Type B pancreatic cell (in vitro differentiated cells): ENCODE measurements around the gene ASCC2. TPM values are rescaled to one million over a fixed set of nuclear protein-coding genes. Genes with fewer than 3 reads are reported as not detected.

ENCODE experiments used
- DNase-seq: peaks from one replicate; pipeline ENCODE4 v3.0.0; 2021; ENCODE audit warnings: mixed read lengths; ENCODE audit not compliant: unreplicated experiment; ENCODE audit errors: extremely low spot score
- H3K27ac Mint-ChIP-seq: 2 replicates; pipeline ENCODE4 v1.8.0; 2021; ENCODE audit warnings: mild to moderate bottlenecking, mixed read lengths
- H3K27me3 Mint-ChIP-seq: 2 replicates; pipeline ENCODE4 v1.8.0; 2021; ENCODE audit warnings: mixed read lengths
- H3K36me3 Mint-ChIP-seq: 2 replicates; pipeline ENCODE4 v1.8.0; 2021; ENCODE audit warnings: mixed read lengths
- H3K4me1 Mint-ChIP-seq: one replicate; pipeline ENCODE4 v1.8.0; 2021; ENCODE audit warnings: mixed read lengths; ENCODE audit not compliant: unreplicated experiment
- H3K4me3 Mint-ChIP-seq: 2 replicates; pipeline ENCODE4 v1.8.0; 2021; ENCODE audit warnings: mild to moderate bottlenecking, mixed read lengths
- H3K9me3 Mint-ChIP-seq: 2 replicates; pipeline ENCODE4 v1.8.0; 2021; ENCODE audit warnings: mixed read lengths
- total RNA-seq: library from RNA; stranded (reverse); gene quantifications from 2 replicates; pipeline ENCODE4 v1.2.1, GENCODE V29; 2021; ENCODE audit warnings: low replicate concordance
- TF ChIP-seq, protein P1 (sequence below): fragments of 200-600 bp; sonication (generic); conservative IDR thresholded peaks from 2 replicates; pipeline ENCODE4 v1.5.0; 2021; ENCODE audit warnings: antibody characterized with exemption, mild to moderate bottlenecking

Gene ASCC2
- total RNA-seq, 1 donor from 2014 or later, result 47.6 TPM

DNA sequence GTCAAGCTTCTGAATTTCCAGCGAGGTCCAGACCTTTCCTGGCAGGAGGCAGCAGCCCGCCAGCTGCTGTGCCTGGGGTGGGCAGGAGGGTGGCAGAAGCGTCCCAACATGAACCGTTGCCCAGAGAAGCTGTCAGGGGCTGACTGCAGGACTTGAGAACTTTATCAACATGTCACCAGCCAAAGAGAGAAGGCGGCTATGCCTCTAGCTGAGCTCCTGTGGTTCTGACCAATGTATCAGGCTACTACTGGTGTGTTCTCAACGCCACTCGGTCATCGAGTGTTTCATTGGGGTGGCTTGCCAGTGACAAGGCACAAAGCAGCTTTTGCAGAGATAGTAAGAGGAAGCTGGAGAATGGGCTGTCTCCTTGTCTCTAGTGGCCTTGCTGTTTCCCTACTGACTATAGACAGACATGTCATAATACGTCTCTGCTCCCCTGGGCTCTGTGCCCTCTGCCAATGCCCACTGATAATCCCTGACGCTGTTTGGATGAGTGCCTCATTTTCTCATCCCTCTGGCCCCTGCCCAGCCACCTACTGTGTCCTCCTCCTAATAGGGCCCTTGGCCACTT lies 17.6 kb upstream of the ASCC2 start:
- Mint-ChIP-seq H3K9me3 (no peaks in the 10 kb centered on the region), H3K36me3 (no peaks in the 10 kb centered on the region), H3K4me3 (no peak overlapping the region), H3K27ac (no peak overlapping the region), H3K4me1 (no peaks in the 10 kb centered on the region), H3K27me3 (peaks cover 3% of the 10 kb centered on the region)
- TF ChIP-seq, protein P1, sequence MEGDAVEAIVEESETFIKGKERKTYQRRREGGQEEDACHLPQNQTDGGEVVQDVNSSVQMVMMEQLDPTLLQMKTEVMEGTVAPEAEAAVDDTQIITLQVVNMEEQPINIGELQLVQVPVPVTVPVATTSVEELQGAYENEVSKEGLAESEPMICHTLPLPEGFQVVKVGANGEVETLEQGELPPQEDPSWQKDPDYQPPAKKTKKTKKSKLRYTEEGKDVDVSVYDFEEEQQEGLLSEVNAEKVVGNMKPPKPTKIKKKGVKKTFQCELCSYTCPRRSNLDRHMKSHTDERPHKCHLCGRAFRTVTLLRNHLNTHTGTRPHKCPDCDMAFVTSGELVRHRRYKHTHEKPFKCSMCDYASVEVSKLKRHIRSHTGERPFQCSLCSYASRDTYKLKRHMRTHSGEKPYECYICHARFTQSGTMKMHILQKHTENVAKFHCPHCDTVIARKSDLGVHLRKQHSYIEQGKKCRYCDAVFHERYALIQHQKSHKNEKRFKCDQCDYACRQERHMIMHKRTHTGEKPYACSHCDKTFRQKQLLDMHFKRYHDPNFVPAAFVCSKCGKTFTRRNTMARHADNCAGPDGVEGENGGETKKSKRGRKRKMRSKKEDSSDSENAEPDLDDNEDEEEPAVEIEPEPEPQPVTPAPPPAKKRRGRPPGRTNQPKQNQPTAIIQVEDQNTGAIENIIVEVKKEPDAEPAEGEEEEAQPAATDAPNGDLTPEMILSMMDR, result no peak
- no peak for DNase-seq

GRCh38 chr22:29854432-29854831 lies 16.4 kb upstream of the ASCC2 start:
- peaks cover 3% of the 10 kb centered on the region for H3K27me3 Mint-ChIP-seq

DNA sequence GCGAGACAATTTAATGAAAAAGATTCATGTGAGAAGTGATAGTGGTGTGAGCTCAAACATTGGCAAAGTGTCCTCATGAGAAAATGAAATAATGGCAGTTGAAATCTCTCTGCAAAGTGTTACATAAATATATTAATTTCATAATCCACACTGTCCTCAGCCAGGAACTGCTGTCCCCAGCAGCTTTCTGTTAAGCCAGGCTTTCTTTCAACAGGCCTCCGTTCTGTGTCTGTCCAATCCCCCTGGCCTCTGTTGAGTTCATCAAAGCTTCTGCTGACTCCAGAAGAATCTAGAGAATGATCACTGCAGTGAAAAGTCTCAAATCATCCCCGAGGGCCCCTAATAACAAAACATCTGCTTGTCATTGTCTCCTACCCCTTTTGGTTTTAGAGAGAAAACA lies 10.0 kb upstream of the ASCC2 start:
- TF ChIP-seq, protein P1, result no peak
- no peak for DNase-seq
- Mint-ChIP-seq H3K27me3 (no peaks in the 10 kb centered on the region), H3K4me1 (peaks cover 10% of the 10 kb centered on the region), H3K4me3 (no peak overlapping the region), H3K27ac (no peak overlapping the region), H3K36me3 (no peaks in the 10 kb centered on the region), H3K9me3 (peaks cover 5% of the 10 kb centered on the region)

More at GRCh38 chr22:29854432-29854831, 16.4 kb upstream of the ASCC2 start:
- Mint-ChIP-seq H3K9me3 (no peaks in the 10 kb centered on the region), H3K4me3 (no peak overlapping the region), H3K4me1 (no peaks in the 10 kb centered on the region), H3K27ac (no peak overlapping the region), H3K36me3 (no peaks in the 10 kb centered on the region)
- no peak for DNase-seq
- TF ChIP-seq, protein P1, result no peak

DNA sequence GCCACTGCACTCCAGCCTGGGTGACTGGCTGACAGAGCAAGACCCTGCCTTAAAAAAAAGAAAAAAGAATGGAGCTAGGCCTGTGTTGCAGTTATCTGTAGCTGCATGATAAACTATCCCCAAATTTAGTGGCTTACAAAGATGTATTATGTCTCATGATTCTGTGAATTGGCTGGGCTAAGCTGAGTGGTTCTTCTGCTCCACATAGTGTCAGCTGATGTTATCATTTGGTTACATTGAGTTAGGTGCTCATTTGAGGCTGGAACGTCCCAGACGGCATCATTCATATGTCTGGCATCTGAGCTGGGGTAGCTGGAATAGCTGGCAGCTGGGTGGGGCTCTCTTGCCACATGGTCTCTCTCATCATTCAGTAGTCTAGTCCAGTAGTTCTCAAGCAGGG lies 8.2 kb upstream of the ASCC2 start:
- no peak overlapping the region for H3K27ac Mint-ChIP-seq
- no peaks in the 10 kb centered on the region for H3K36me3 Mint-ChIP-seq
- TF ChIP-seq, protein P1, result no peak
- H3K27me3 Mint-ChIP-seq, result no peaks in the 10 kb centered on the region
- peaks cover 10% of the 10 kb centered on the region for H3K4me1 Mint-ChIP-seq
- DNase-seq, result no peak
- H3K4me3 Mint-ChIP-seq, result no peak overlapping the region
- H3K9me3 Mint-ChIP-seq, result peaks cover 5% of the 10 kb centered on the region

DNA sequence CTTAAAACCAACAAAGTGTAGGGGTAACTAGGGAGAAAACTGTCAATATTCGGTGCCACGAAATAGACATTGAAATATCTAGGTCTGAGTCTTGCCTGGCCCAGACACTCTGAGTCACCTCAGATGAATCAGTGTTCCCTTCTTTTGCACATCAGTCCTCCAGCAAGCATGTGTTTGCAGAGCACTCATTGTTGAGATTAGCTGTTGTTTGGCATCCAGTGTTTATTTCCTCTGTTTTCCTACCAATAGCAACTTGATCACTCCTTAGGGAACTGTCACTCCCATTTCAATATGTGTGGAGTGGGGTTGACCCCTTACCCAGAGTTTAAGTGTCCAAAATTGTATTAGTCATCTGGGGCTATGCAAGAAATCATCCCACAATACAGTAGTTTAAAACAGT lies 4.7 kb upstream of the ASCC2 start:
- Mint-ChIP-seq H3K4me1 (peaks cover 7% of the 10 kb centered on the region), H3K27ac (no peak overlapping the region), H3K4me3 (no peak overlapping the region), H3K9me3 (peaks cover 5% of the 10 kb centered on the region), H3K36me3 (no peaks in the 10 kb centered on the region), H3K27me3 (no peaks in the 10 kb centered on the region)
- TF ChIP-seq, protein P1, result no peak
- DNase-seq, result no peak

- Mint-ChIP-seq H3K9me3 (peaks cover 5% of the 10 kb centered on the region), H3K4me3 (no peak overlapping the region), H3K27me3 (no peaks in the 10 kb centered on the region), H3K27ac (no peak overlapping the region), H3K36me3 (no peaks in the 10 kb centered on the region), H3K4me1 (peaks cover 7% of the 10 kb centered on the region)
- TF ChIP-seq, protein P1, result no peak
- DNase-seq, result no peak
Observed at GRCh38 chr22:29842172-29842571, 4.1 kb upstream of the ASCC2 start.
